NCI-H524 treated with DMSO at 0.1 percent for 48 hours (cell line): ENCODE data around the gene CTTNBP2.
A peak's percentile ranks its signal among the peaks of the same experiment; 100 is the strongest.
"Not testable (repeated sequence)": the region's sequence is repeated elsewhere in the genome, so short reads cannot be mapped to it uniquely, and the experiment has no call there.

ENCODE experiments used
- DNase-seq: peaks from one replicate; lab custom pipeline; 2025; lab: John Stamatoyannopoulos, UW

The CTTNBP2 gene

DNA sequence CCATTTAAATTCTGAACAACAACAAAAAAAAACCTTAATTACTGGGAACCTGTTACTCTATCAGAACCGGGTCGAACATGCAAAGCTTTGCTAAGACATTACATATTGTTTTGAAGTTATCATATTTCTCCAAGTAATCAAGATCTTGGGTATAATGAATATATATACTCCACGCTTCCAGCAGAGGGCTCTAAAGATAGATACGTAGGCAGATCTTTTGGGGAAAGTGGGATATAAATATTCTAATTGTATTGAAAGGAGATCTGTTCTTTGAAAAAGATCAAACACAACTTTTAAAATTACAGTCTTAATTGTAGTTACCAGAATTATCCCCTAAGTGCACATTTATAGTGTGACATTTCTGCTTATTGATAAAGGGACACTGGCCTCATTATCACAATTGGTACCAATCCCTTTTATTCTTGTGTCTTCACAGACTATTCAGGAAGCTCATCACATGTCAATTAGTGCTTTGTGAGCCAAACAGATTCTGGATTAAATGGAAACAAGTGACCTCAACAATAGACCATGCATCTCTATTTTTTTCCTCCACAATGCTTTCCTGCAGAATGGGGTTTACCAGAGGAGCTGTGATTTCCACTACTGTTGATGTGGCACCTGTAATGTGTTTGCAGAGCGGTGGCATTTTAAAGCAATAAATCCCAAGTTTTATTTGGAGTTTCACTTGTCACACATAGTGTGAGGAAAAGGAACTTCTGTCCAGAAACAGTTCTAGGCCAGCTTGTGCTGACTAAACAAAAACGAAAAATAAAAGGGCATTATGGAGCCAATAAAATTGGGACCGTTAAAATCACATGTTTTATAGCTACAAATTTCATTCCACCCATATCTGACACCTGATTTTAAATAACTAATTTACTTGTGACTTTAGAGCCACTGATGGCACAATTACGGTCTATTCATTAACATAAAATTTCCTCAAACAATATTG, 122.4 kb downstream of the CTTNBP2 start:
- no peak for DNase-seq

- no peak for DNase-seq
Observed at GRCh38 chr7:117741962-117742361, 131.3 kb downstream of the CTTNBP2 start.

DNA sequence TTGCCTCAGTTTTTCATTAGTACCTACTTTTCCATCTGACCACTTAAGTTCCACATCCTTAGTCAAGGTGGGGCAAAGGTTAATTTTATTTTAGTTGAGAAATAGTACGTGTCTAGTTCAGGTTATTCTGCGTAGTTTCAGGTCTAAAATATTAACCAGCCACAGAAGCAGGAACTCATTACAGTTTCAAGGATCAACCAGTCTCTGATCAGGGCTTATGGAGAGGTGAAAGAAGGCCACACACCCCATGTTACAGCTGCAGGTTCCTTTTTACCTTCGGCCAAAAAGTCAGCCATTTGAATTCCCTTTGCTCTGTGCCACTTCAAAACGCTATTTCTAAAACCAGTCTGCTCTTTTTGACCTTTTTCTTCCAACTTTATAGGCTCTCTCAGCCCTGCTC, 134.2 kb downstream of the CTTNBP2 start:
- DNase-seq: no peak

DNA sequence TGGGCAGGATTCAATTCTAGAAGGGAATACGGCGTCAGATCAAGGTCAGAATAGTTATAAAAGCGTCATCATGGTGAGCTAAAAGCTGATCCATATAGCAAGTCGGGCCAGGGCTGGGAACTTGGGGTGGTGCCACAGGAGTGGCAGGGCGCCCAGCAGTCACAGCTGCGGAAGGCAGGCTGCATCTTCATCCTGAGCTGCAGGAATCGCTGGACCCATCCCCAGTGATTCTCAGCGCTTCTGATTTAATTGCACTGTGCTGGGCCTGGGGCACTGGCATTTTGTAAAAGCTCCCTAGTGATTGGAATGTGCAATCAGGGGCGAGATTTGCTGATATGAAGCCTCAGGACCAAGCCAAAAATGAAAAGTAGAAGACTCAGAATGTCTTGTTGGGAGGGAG, 135.3 kb downstream of the CTTNBP2 start:
- DNase-seq: no peak

- DNase-seq: no peak
Observed at GRCh38 chr7:117731455-117731854, 141.8 kb downstream of the CTTNBP2 start.

DNA sequence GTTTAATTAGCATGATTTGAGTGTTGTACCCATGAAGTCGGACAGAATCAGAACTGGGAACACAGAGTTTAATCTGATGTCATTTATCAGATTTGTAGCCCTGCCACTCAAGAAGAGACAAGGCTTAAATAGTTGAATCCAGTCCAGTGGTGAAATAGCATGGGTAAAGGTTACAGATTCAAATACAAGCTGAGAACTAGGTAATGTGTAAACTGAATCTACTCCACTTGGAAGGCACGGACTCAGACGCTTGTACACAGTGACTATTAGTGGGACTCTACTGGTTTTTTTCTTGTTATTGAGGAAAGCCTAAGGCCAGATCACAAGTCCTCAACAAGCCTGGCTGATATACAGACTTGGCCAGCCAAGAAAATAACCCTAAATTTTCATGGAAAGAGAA, 142.9 kb downstream of the CTTNBP2 start:
- no peak for DNase-seq

GRCh38 chr7:117728890-117729624, 144.2 kb downstream of the CTTNBP2 start:
- DNase-seq: no peak

DNA sequence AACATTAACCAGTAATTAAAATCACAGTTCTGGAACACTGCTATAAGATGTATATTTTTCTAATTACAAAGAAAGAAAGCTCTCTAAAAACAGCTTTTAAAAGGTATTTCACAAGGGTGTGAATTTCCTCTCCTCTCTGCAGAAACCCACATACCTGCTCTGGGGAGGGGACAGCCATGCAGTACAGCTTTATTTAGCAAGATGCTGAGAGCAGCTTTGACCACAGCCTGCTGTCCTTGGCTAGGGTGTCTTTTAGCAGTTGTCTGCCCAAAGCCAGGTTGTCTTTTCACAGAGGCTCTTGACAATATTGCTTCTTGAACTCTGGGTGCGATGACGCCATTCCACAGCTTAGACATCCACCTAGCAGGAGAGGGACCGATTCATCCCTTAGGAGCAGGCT, 148.3 kb downstream of the CTTNBP2 start:
- DNase-seq: no peak

- DNase-seq: no peak
Observed at GRCh38 chr7:117719377-117719776, 153.9 kb downstream of the CTTNBP2 start.

DNA sequence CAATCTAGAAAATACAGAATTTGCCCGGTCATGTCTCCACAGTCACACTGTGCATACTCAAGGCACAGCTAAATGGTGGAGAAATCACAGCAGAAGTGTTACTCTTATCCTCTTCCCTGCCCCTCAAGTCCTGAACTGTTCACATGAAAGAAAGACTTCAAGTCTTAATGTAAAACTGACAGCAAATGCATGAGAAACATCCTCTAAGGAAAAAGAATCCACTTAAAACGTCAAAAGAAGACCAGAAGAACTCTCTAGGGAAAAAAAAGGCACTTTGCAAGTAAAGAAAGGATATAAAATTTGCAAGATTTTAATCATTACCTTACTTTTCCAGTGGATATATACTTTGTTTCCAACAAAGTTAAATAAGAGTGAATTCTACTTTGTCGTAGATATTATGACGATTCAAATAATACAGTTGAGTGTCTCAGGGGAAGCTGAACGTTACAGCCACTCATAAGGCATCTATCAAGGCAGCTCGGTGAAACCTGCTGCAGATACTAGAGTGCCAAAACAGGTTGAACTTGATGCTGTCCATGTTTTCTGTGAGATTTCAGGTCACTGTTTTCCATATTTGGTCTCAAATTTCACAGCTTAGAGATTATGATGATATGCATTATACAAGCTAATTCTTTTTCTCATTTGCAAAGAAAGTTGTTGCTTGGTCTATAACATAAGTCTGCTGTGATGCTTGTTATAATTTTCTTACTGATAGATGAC, 155.0 kb downstream of the CTTNBP2 start:
- DNase-seq: no peak

DNA sequence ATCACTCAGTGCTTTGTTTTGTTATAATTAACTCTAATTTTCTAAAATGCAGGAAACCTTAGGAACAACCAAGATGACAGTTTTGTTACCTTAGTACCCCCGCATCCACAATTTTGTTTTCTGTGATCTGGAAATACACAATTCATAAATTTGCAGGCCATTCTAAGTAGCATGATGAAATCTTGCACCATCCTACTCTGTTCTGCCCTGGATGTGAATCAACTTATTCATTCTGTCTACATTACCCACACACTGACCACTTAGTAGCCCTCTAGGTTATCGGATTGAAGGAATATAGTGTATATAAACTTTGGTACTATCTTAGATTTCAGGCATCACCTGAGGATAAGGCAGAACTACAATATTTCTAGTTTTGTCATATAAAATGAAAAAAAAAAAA, 155.9 kb downstream of the CTTNBP2 start:
- no peak for DNase-seq

- no peak for DNase-seq
Observed at GRCh38 chr7:117716707-117717299, 156.4 kb downstream of the CTTNBP2 start.

GRCh38 chr7:117715784-117716445, 157.3 kb downstream of the CTTNBP2 start:
- DNase-seq: peak; percentile 20

- no peak for DNase-seq
Observed at GRCh38 chr7:117711556-117711955, 161.7 kb downstream of the CTTNBP2 start.

GRCh38 chr7:117708173-117708572, 165.1 kb downstream of the CTTNBP2 start:
- DNase-seq: not testable (repeated sequence)

DNA sequence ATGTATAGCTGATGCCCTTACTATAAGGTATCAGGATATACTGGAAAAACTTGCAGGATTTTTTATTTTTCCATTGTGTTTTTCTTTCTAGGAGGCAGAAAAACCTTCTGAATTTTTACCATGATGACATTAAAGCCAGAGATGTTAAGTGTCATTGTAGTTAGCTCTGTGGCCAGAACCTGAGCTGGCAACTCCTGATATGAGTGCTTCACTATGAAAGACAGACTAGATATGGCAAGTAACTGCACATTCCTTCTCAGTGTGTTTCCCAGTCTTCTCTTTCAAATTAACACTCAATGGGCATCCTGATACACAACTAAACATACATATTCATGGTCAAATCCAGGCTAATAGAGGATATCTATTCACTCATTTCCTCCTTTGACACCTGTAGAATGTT, 166.2 kb downstream of the CTTNBP2 start:
- DNase-seq: no peak

DNA sequence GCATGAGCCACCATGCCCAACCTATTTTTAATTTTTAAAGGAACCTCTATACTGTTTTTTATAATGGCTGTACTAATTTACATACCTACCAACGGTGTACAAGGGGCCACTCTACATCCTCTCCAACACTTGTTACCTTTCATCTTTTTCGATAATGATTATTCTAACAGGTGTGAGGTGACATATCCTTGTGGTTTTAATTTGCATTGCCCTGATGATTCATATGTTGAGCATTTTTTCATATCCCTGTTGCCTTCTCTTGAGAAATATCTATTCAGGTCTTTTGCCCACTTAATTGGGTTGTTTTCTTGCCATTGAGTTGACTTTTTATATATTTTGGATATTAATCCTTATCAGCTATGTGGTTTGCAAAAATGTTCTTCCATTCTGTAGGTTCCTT, 167.0 kb downstream of the CTTNBP2 start:
- DNase-seq: no peak

- no peak for DNase-seq
Observed at GRCh38 chr7:117705630-117706029, 167.6 kb downstream of the CTTNBP2 start.

DNA sequence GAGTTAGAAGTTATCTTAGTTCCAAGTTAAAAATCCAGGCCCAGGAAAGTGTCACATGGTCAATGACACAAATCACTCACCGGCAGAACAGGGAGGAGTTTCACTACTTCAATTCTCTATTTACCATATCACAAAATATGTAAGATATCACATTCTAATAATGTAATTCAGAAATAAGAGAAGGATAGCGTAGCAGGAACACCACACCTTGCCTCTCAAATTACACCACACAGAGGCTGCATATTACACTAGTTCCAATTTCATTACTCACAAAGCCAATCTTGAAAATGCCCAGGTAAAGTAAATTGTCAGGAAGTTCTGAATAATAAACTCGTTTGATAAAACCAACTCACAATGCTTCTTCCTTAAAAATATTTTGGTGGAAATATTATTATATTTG, 169.2 kb downstream of the CTTNBP2 start:
- DNase-seq: no peak

DNA sequence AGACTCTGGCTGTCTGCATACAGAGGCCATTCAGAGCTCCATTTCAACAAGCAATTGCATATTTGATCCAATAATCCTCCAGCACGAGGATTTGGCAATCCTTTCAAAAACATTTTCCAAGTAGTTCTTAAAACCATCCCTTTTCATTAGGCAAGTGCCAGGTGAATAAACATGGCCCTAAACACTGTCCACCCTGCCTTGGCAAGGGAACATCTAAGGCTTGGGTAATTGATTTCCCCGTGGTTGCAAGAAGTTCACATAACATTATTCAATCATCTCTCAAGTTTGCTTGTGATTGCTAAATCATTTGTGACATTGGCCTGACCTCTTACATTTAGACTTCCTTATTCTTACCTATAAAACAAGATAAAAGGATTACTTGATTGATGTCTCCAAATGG, 175.2 kb downstream of the CTTNBP2 start:
- DNase-seq: no peak

- no peak for DNase-seq
Observed at GRCh38 chr7:117692338-117692737, 180.9 kb downstream of the CTTNBP2 start.

DNA sequence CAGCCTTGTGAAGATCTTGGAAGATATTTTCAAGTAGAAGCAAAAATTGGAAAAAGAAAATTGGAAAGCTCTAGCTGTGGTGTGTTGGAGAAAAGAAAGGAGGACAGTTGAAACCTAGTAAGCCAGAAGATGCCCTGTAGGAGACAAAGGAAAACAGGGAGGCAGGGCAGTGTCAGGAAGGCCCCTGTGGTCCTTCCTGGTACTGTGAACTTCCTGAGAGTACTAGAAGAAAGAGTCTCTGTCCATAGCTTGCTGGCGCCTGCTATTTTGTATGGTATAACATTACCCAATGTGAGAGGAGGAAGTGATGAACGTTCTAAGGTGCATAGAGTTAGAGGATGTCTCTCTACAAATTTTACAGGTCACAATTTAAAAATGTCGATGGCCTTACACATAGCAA, 183.1 kb downstream of the CTTNBP2 start:
- no peak for DNase-seq
